SIG-M5 treated with dmso at 0.1 percent for 504 hours (cell line): ENCODE measurements around the gene TBC1D10B.
"Not testable (repeated sequence)": the region's sequence is repeated elsewhere in the genome, so short reads cannot be mapped to it uniquely, and the experiment has no call there.

Experiments used
- DNase-seq: peaks from one replicate; lab custom pipeline; 2025; ENCODE audit not compliant: unreplicated experiment; lab: John Stamatoyannopoulos, UW

TBC1D10B gene

GRCh38 chr16:30356401-30357084 lies 13.8 kb downstream of the TBC1D10B start:
- no peak for DNase-seq

GRCh38 chr16:30355954-30356308 lies 14.4 kb downstream of the TBC1D10B start:
- no peak for DNase-seq

GRCh38 chr16:30355144-30355953 lies 14.9 kb downstream of the TBC1D10B start, which contains the start of gene CD2BP2:
Gene CD2BP2 (minus strand): TSS chr16:30355308. CDS start chr16:30354681, 627 bp downstream.
- DNase-seq, result peak; percentile 99

- DNase-seq, result no peak
These were observed 15.7 kb downstream of the TBC1D10B start for GRCh38 chr16:30354423-30355143.

- DNase-seq, result no peak
These were observed 16.7 kb downstream of the TBC1D10B start for GRCh38 chr16:30353438-30354129.

GRCh38 chr16:30352488-30353401 lies 17.5 kb downstream of the TBC1D10B start:
- DNase-seq, result no peak

GRCh38 chr16:30351586-30352419 lies 18.5 kb downstream of the TBC1D10B start:
- DNase-seq, result no peak

GRCh38 chr16:30351001-30351441 lies 19.3 kb downstream of the TBC1D10B start:
- no peak for DNase-seq

GRCh38 chr16:30350134-30350871 lies 20.0 kb downstream of the TBC1D10B start:
- DNase-seq, result peak; percentile 47

GRCh38 chr16:30349675-30350074 lies 20.6 kb downstream of the TBC1D10B start:
- DNase-seq, result peak; percentile 22

- no peak for DNase-seq
These were observed 21.4 kb downstream of the TBC1D10B start for GRCh38 chr16:30348929-30349328.

GRCh38 chr16:30348113-30348512 lies 22.2 kb downstream of the TBC1D10B start:
- no peak for DNase-seq

GRCh38 chr16:30346286-30346685 lies 24.0 kb downstream of the TBC1D10B start:
- DNase-seq, result no peak

GRCh38 chr16:30343491-30343820 lies 26.8 kb downstream of the TBC1D10B start:
- DNase-seq, result not testable (repeated sequence)

GRCh38 chr16:30342751-30343490 lies 27.4 kb downstream of the TBC1D10B start:
- no peak for DNase-seq

- DNase-seq, result not testable (repeated sequence)
These were observed 28.3 kb downstream of the TBC1D10B start for GRCh38 chr16:30341971-30342370.

- DNase-seq, result no peak
These were observed 29.7 kb downstream of the TBC1D10B start for GRCh38 chr16:30340621-30341020.

- not testable (repeated sequence) for DNase-seq
These were observed 31.6 kb downstream of the TBC1D10B start for GRCh38 chr16:30338715-30339114.
